ENCODE results near the gene KRT77.

DNA sequence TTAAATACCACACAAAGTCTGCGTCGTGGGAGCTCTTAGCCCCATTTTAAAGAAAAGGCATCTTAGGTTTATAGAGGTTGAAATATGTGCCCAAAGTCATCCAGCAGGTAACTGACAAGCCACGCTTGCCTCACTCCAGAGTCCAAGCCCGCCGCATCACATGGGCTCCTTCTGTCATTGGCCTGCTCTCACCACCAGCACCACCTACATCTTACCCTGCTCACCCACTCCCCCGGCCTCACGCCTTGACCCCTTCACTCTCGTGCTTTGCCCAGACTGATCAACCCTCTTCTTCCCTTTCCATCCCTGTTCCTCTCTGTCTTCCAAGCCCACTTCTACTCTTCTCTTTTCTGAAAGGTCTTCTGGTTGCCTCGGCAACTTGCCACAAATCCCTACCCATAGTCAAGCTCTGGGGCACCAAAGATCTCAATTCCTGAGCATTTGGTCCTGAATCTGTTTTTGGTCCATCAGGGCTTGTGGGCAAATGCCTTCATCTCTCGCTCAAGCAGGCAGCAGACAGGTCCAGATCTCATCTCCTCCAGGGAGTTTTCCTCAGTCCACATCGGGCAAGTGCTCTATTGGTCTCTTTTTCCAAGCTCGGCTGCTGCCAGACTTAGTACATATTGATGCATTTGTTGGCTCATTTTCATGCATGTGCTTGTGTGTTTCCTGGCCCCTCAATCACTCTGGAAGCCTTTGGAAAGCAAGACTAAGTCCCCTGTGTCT, 19.6 kb downstream of the KRT77 start:
- TF ChIP-seq POLR2A (IDR thresholded peaks at IDR 0.05; ENCODE audit: low read depth, low read length) (no peak), CREB1 (IDR thresholded peaks at IDR 0.05; ENCODE audit: low read depth) (no peak), HCFC1 (IDR thresholded peaks at IDR 0.05; ENCODE audit: low read length) (no peak), EZH2 (IDR thresholded peaks at IDR 0.05; ENCODE audit: borderline replicate concordance, control insufficient read depth, low read depth, low read length) (no peak)
- TF ChIP-seq, protein P1, sequence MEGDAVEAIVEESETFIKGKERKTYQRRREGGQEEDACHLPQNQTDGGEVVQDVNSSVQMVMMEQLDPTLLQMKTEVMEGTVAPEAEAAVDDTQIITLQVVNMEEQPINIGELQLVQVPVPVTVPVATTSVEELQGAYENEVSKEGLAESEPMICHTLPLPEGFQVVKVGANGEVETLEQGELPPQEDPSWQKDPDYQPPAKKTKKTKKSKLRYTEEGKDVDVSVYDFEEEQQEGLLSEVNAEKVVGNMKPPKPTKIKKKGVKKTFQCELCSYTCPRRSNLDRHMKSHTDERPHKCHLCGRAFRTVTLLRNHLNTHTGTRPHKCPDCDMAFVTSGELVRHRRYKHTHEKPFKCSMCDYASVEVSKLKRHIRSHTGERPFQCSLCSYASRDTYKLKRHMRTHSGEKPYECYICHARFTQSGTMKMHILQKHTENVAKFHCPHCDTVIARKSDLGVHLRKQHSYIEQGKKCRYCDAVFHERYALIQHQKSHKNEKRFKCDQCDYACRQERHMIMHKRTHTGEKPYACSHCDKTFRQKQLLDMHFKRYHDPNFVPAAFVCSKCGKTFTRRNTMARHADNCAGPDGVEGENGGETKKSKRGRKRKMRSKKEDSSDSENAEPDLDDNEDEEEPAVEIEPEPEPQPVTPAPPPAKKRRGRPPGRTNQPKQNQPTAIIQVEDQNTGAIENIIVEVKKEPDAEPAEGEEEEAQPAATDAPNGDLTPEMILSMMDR (IDR thresholded peaks at IDR 0.05 in 2 of 3, conservative IDR thresholded peaks at IDR 0.05 in 1 of 3; ENCODE audit: control insufficient read depth in 2 of 3, extremely low read depth in 1 of 3, insufficient read depth in 1 of 3, low read depth in 3 of 3, low read length in 3 of 3): no peak

Measured in GM12878 (cell line).